Measurements from ENCODE around the gene TOP3B.
A peak's percentile ranks its signal among the peaks of the same experiment; 100 is the strongest.
"Not testable (repeated sequence)": the region's sequence is repeated elsewhere in the genome, so short reads cannot be mapped to it uniquely, and the experiment has no call there.

The TOP3B gene

GRCh38 chr22:21945453-21946261, 36.9 kb downstream of the TOP3B start:
- no peak for DNase-seq (ENCODE audit: low read depth, low spot score)

DNA sequence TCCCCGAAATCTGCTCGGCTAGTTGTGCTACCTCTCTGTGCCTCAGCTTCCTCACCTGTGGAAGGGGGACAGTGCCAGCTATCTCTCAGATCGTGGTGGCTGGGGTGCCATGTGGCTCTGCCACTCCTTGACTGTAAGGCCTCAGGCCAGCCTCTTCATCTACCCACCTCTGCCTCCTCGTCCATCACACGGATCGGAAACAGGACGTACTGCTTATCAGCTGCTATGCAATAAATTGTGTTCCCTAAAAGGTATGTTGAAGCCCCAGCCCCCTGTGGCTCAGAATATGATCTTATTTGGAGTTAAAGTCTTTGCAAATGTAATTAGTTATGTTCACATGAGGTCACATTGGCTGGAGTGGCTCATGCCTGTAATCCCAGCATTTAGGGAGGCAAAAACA, 37.7 kb downstream of the TOP3B start:
- no peak for DNase-seq (ENCODE audit: low read depth, low spot score)

DNA sequence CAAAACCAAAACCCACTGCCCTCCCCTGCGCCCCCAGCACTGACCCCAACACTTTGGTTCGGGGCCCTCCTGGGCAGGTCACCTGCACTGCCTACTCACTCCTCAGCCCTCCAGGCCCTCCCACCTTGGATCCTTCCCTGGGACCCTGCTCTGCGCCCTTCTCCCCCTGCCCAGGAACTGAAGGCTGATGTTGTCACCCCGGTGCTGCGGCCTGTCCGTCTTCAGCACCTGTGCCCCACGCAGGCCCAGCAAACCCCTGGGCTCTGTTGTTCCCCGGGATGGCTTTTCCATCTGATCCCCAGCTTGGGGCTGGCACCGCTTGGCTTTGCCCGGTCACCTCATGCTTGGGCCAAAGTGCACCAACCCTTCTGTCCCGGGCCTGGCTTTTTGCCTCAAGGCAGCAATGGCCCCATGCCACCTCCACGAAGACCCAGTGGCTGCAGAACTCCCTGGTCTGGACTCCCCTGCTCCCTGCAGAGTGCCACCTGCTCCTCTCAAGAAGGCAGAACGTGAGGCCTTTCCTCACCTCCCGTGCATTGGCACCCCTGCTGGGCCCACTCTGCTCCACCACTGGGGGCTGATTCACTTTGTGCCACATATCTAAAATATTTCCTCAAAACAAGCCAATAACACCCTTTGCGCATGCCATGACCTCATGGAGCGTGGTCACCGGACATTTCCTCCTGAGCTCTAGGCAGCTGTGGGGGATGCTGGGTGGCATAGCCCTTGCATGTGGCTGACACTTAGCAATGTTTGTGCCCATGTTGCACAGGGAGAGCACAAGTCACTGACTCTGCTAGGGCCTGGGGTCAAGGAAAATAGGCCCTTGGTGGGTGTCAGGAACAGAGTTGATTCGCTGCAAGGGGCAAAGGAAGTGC, 38.8 kb downstream of the TOP3B start:
- DNase-seq (ENCODE audit: low read depth, low spot score): no peak

- DNase-seq (ENCODE audit: low read depth, low spot score): peak; percentile 89
Measured at GRCh38 chr22:21942407-21943343, 39.9 kb downstream of the TOP3B start.

DNA sequence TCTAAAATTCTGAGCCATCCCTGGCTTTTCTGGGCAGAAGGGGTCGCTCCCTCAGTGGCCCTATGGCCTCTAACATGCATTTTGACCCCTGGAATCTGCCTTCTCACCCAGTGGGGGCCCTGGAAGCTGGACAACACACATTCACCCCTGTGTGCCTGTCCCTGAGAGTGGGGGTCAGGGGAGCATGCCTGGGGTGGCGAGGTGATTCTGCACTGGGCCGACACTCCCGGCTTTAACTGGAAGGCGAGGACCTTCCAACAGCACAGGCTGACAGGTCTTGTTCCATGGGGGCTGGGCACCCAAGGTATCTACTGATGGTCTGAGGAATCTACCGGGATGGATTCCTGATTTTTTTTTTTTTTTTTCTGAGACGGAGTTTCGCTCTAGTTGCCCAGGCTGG, 40.7 kb downstream of the TOP3B start:
- no peak for DNase-seq (ENCODE audit: low read depth, low spot score)

- DNase-seq (ENCODE audit: low read depth, low spot score): peak; percentile 34
Measured at GRCh38 chr22:21940521-21940920, 42.1 kb downstream of the TOP3B start.

- DNase-seq (ENCODE audit: low read depth, low spot score): not testable (repeated sequence)
Measured at GRCh38 chr22:21939935-21940334, 42.7 kb downstream of the TOP3B start.

- DNase-seq (ENCODE audit: low read depth, low spot score): no peak
Measured at GRCh38 chr22:21939461-21939913, 43.1 kb downstream of the TOP3B start.

- no peak for DNase-seq (ENCODE audit: low read depth, low spot score)
Measured at GRCh38 chr22:21938906-21939305, 43.7 kb downstream of the TOP3B start.

DNA sequence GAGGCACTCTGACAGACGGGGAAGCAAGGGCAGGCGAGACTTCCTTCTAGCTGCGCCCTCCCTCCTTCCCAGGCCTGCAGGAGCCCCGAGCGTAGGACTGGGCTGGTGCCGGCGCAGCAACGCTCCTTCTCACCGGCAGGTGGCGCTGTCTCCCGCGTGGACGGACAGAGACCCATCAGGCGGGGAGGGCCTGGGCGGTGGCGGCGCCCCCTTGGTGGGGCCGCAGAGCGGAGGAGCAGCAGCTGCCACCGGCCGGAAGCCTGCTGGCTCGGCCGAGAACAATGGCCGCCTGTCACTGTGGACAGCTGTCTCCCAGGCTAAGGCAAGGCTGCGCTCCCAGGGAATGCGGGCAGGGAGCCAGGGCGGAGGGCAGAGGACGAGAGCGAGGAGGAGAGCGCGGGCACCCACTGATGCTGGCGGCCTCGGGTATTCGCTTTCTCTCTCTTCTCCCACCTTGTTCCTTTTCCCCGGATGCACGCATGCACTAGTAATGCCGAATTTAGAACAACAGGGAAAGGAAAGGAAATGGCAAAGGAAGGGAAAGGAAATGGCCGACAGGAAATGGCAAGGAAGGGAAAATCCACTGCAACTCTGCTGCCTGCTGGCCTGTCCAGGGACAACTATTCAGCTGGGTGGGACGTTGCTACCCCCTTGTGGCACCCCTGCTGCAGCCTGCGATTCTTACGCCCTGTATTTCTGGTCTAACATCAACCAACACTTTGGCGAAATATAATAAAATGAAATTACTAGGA, 44.3 kb downstream of the TOP3B start:
- peak; percentile 97 for DNase-seq (ENCODE audit: low read depth, low spot score)

DNA sequence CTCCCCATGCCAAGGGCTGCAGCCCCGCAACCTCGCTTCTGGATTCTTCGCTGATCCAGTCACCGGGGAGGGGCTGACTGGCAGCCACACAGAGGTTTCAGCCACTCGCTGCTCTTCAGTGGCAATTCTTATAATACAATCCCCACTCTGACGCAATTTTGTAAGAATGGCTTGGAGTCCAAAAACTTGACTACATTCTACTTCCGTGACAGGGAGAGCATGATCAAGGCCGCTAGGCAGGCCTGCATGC, 44.8 kb downstream of the TOP3B start:
- DNase-seq (ENCODE audit: low read depth, low spot score): peak; percentile 89

DNA sequence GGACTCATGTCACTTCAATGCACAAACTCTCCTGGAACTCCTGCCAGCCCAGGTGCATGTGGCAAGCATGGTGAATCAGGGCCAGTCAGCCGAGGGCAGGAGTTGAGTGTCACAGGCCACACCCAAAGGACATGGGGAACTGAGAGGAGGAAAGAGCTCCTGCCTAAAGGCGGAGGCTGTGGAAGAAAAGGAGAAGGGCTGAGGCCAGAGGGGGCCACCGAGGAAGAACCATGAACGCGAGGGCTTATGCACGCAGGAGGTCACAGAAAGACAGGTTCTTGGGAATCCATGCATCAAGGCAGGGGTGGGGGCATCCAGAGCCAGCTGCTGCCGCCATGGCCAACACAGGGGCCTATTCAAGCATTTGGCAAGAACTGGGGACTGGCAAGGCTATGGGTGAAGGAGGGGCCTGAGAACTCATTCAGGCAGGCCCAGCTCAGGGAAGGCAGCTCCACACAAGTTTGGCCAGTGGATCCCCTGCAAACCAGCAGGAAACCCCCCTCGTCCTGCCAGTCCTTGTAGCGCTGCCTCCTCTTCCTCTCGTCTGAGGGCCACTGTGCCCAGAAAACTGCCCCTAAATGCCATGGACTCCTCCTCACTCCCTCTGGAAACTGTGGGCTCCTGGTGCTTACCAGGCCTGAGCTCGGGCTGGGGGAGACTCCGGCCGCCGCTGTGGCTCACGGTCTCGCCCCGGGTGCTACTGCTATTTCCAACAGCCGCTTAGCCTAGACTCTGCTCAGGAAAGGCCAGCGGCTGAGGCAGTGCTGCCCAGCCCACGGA, 45.4 kb downstream of the TOP3B start:
- peak; percentile 31 for DNase-seq (ENCODE audit: low read depth, low spot score)

DNA sequence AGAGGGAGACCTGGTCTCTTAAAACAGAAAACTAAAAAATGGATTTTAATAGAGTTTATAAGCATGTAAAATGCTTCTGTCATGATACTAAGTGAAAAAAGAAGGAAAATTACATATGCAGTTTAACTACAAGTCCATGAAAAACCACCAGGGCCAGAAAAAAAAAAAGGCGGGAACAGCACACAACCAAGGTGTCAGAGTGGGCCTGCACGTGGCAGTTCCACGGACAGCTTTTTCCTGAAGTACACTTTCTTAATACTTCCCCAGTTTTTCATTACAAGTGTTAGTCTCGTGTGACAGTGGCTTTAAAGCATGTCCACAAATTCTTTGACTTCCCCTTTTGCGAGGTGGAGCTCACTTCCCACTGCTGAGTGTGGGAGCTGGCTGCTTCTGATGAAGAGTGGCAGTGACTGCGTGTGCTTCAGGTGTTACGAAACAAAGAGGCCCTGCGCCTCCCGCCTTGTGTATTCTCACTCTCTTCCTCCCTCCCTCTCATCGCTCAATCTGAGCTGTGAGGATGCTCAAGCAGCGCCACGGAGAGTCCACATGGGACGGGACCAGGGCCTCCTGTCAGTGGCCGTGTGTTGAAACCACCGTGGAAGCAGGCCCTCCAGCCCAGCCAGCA, 46.3 kb downstream of the TOP3B start:
- no peak for DNase-seq (ENCODE audit: low read depth, low spot score)

DNA sequence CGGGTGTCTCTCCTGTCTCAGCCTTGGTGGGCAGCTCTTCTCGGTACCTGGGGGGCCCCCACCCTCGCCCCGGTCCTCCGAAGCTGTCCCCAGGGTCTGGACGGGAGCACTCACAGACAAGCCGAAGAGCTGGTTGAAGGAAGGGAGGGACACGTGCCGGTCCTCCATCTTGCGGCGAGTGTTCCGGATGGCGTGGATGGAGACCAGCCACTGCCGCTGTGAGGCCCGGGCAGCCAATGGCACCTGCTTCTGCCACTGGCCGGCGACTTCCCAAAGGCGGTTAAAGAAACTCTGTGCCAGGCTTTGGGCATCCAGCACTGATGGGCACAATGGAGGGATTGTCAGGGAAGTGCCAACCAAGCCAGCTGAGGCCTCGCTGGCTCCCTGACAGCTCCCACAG, 48.7 kb downstream of the TOP3B start:
- DNase-seq (ENCODE audit: low read depth, low spot score): no peak

DNA sequence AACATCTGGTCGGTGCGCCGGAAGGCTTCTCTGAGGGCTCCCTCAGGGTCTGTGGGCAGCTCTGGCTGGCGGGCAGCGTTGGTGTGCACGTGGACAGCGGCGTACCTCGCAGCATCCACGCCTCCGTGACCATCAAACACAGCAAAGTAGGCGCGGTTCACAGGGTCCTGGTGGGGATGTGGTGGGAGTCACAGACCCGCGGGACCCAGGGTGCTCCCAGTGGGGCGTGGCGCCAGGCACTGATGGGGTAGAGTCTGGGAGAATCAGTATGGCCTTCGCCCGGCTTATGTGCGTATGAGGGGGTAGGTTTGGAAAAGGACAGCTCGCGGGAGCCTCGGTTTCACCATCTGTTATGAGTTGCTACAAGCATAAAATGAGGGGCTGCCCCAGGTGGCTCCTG, 49.2 kb downstream of the TOP3B start:
- DNase-seq (ENCODE audit: low read depth, low spot score): no peak

GRCh38 chr22:21932347-21932746, 50.2 kb downstream of the TOP3B start:
- no peak for DNase-seq (ENCODE audit: low read depth, low spot score)

- no peak for DNase-seq (ENCODE audit: low read depth, low spot score)
Measured at GRCh38 chr22:21931056-21931455, 51.5 kb downstream of the TOP3B start.

DNA sequence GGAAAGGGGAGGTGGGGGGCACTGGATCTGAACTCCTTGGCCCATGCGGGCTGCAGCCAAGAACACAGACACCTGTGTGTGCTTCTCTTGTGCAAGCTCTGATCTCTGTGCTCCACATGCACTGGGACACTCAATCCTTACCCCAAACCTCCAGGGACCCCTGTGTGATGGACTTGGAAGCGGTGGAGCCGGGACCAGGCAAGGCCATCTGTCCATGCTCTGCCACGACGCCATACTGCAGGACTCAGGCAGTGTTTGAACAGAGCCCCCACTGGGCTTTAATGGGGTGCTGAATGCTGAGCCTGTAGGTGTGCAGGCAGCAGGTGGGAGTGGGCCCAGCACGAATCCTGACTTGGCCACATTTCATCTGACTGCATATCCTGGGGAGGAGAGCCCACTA, 53.3 kb downstream of the TOP3B start:
- no peak for DNase-seq (ENCODE audit: low read depth, low spot score)

GRCh38 chr22:21928048-21928447, 54.5 kb downstream of the TOP3B start:
- no peak for DNase-seq (ENCODE audit: low read depth, low spot score)
